Measurements from ENCODE around the gene AOC1.

DNA sequence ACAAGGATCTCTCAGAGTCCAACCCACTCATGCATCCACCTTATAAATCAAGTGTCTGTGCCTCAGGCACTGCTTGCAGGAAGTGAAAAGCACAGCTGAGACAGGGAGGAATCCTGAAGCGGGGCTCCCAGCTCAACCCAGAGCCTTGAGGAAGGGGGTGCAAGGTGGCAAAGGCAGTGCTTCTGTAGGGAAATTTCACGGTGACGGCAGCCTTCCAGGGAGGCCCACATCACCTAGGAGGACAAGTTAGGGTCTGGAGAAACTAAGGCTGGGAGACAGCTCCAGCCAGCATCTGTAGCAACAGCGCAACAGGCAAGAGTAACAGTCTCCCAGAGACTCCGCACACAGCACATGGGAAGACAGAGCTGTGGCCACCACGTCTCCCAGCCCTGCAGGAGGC, 2.7 kb downstream of the AOC1 start:
- TF ChIP-seq CEBPB (IDR thresholded peaks at IDR 0.05) (no peak), RAD21 (conservative IDR thresholded peaks at IDR 0.05 in 1 of 2, IDR thresholded peaks at IDR 0.05 in 1 of 2) (no peak), RFX5 (IDR thresholded peaks at IDR 0.05) (no peak), POLR2A (IDR thresholded peaks at IDR 0.05; ENCODE audit: low read length) (no peak), TFCP2L1 (CRISPR knock-in tag; IDR thresholded peaks at IDR 0.05) (no peak), CHD2 (IDR thresholded peaks at IDR 0.05; ENCODE audit: low read length, partially characterized antibody) (no peak), BHLHE40 (IDR thresholded peaks at IDR 0.05; ENCODE audit: low read depth, low read length) (no peak), CBX2 (IDR thresholded peaks at IDR 0.05; ENCODE audit: borderline replicate concordance, low read depth) (no peak), EHMT2 (IDR thresholded peaks at IDR 0.05; ENCODE audit: low read depth) (no peak), TP53 (CRISPR knock-in tag; IDR thresholded peaks at IDR 0.05) (no peak), POLR2AphosphoS2 (conservative IDR thresholded peaks at IDR 0.05; ENCODE audit: low read length) (no peak)
- TF ChIP-seq, protein P1, sequence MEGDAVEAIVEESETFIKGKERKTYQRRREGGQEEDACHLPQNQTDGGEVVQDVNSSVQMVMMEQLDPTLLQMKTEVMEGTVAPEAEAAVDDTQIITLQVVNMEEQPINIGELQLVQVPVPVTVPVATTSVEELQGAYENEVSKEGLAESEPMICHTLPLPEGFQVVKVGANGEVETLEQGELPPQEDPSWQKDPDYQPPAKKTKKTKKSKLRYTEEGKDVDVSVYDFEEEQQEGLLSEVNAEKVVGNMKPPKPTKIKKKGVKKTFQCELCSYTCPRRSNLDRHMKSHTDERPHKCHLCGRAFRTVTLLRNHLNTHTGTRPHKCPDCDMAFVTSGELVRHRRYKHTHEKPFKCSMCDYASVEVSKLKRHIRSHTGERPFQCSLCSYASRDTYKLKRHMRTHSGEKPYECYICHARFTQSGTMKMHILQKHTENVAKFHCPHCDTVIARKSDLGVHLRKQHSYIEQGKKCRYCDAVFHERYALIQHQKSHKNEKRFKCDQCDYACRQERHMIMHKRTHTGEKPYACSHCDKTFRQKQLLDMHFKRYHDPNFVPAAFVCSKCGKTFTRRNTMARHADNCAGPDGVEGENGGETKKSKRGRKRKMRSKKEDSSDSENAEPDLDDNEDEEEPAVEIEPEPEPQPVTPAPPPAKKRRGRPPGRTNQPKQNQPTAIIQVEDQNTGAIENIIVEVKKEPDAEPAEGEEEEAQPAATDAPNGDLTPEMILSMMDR (IDR thresholded peaks at IDR 0.05): no peak
- TF ChIP-seq, protein P2, sequence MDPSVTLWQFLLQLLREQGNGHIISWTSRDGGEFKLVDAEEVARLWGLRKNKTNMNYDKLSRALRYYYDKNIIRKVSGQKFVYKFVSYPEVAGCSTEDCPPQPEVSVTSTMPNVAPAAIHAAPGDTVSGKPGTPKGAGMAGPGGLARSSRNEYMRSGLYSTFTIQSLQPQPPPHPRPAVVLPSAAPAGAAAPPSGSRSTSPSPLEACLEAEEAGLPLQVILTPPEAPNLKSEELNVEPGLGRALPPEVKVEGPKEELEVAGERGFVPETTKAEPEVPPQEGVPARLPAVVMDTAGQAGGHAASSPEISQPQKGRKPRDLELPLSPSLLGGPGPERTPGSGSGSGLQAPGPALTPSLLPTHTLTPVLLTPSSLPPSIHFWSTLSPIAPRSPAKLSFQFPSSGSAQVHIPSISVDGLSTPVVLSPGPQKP (IDR thresholded peaks at IDR 0.05; ENCODE audit: low read depth, low read length): no peak
- TF ChIP-seq, protein P3, sequence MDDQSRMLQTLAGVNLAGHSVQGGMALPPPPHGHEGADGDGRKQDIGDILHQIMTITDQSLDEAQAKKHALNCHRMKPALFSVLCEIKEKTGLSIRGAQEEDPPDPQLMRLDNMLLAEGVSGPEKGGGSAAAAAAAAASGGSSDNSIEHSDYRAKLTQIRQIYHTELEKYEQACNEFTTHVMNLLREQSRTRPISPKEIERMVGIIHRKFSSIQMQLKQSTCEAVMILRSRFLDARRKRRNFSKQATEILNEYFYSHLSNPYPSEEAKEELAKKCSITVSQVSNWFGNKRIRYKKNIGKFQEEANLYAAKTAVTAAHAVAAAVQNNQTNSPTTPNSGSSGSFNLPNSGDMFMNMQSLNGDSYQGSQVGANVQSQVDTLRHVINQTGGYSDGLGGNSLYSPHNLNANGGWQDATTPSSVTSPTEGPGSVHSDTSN (IDR thresholded peaks at IDR 0.05): no peak

Measured in A549 (cell line).